Prostate gland (tissue), 2 donors: ENCODE data around the gene ALOX5AP.

Experiments
- POLR2A ChIP-seq: fragments of 450-650 bp; IDR thresholded peaks from one replicate; pipeline ENCODE4 v1.6.1; 2016; ENCODE audit warnings: antibody characterized with exemption, mild to moderate bottlenecking
- TF ChIP-seq, protein P1 (sequence below), 4 experiments: fragments of 200-600 bp in 2 of 4; fragments of 450-650 bp in 2 of 4; sonication (generic) in 2 of 4; IDR thresholded peaks; 1 replicate in 3 of 4; 2 replicates in 1 of 4; pipeline ENCODE4 v1.5.1; 2016 to 2019; ENCODE audit warnings: antibody characterized with exemption in 4 of 4, mild to moderate bottlenecking in 2 of 4, moderate library complexity in 2 of 4

DNA sequence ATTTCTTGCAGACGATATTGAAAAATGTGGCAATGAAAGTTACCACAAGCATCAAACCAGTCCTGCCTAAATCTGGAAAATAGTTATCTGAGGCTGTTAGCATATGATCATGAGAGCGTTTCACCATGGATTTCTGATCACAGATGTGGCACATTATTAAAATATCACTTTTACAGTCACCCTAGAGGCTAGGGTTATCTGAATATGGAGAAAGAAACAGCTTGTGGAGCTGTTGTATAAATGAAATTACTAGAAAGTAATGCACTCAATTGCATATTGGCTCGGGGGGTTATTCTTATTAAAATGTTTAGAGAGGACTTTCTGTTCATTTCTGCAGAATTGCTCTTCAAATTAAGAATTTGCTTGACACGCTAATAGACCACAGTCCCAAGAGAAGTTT, 35.6 kb downstream of the ALOX5AP start:
- TF ChIP-seq, protein P1, sequence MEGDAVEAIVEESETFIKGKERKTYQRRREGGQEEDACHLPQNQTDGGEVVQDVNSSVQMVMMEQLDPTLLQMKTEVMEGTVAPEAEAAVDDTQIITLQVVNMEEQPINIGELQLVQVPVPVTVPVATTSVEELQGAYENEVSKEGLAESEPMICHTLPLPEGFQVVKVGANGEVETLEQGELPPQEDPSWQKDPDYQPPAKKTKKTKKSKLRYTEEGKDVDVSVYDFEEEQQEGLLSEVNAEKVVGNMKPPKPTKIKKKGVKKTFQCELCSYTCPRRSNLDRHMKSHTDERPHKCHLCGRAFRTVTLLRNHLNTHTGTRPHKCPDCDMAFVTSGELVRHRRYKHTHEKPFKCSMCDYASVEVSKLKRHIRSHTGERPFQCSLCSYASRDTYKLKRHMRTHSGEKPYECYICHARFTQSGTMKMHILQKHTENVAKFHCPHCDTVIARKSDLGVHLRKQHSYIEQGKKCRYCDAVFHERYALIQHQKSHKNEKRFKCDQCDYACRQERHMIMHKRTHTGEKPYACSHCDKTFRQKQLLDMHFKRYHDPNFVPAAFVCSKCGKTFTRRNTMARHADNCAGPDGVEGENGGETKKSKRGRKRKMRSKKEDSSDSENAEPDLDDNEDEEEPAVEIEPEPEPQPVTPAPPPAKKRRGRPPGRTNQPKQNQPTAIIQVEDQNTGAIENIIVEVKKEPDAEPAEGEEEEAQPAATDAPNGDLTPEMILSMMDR (IDR thresholded peaks at IDR 0.05), result no peak
- no peak for TF ChIP-seq POLR2A
